ENCODE results near the gene DYNLT4.

GRCh38 chr1:44846985-44847384, 39.8 kb upstream of the DYNLT4 start:
- no peak for TF ChIP-seq TGIF2 (CRISPR knock-in tag; IDR thresholded peaks at IDR 0.05)
- TF ChIP-seq, protein P1, sequence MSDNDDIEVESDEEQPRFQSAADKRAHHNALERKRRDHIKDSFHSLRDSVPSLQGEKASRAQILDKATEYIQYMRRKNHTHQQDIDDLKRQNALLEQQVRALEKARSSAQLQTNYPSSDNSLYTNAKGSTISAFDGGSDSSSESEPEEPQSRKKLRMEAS (IDR thresholded peaks at IDR 0.05) = no peak
- TF ChIP-seq FOSL1 (CRISPR knock-in tag; IDR thresholded peaks at IDR 0.05; ENCODE audit: borderline replicate concordance) = no peak
- no peak for TF ChIP-seq NFIB (CRISPR knock-in tag; IDR thresholded peaks at IDR 0.05; ENCODE audit: borderline replicate concordance)
